Vein endothelial cell (primary cell): ENCODE results near the gene VSTM1. TPM values are rescaled to one million over a fixed set of nuclear protein-coding genes. Genes with fewer than 3 reads are reported as not detected.

ENCODE experiments used
- small RNA-seq: library from RNA; depleted of rRNA; stranded (forward); fragments of <200 nt; gene quantifications from one replicate; pipeline ENCODE3, GENCODE V24; 2012
- total RNA-seq: library from RNA; depleted of rRNA; stranded (reverse); fragments of >200 nt; gene quantifications from 2 replicates; pipeline ENCODE4 v1.2.3, GENCODE V29; 2012

The VSTM1 gene
- not detected in 2 replicates for total RNA-seq

GRCh38 chr19:54063350-54064116, at the start of gene VSTM1:
Gene VSTM1 (minus strand): TSS chr19:54063897. CDS start chr19:54063777, 120 bp downstream.

GRCh38 chr19:54102421-54103169, 38.9 kb upstream of the VSTM1 start, which contains the start of gene NDUFA3:
Gene NDUFA3 (plus strand): TSS chr19:54102855. CDS start chr19:54102879, 24 bp downstream.

GRCh38 chr19:54100561-54100960, 36.9 kb upstream of the VSTM1 start, which contains the start of gene OSCAR:
Gene OSCAR (minus strand): TSS chr19:54100803. CDS start chr19:54100792, 11 bp downstream.

GRCh38 chr19:54081032-54081431, 17.3 kb upstream of the VSTM1 start, which contains the start of gene TARM1:
Gene TARM1 (minus strand): TSS chr19:54081365. CDS start chr19:54081340, 25 bp downstream.

GRCh38 chr19:53991224-53992113, 72.2 kb downstream of the VSTM1 start, which contains the start of gene CACNG6:
Gene CACNG6 (plus strand): TSS chr19:53991637. CDS start chr19:53992878, 1,241 bp downstream.

Small RNA genes within 50 kb of the gene (small RNA-seq; reads per million reads assigned to genes)
- gene AC012314.20 = not detected

Other genes with a start within 250 kb of the VSTM1 start
- gene NLRP12, start 239.6 kb downstream of the VSTM1 start, total RNA-seq = 2.2 and 2.6 TPM in 2 replicates
- 27.1 and 33.0 TPM in 2 replicates for gene MYADM, start 196.0 kb downstream of the VSTM1 start, total RNA-seq
- gene PRKCG, start 181.7 kb downstream of the VSTM1 start, total RNA-seq = not detected in 2 replicates
- 0.19 TPM in 1 of 2 replicates, not detected in the other for gene CACNG7, start 154.6 kb downstream of the VSTM1 start, total RNA-seq
- gene CACNG8, start 101.0 kb downstream of the VSTM1 start, total RNA-seq = 0.29 and 0.33 TPM in 2 replicates
- 1.5 and 2.9 TPM in 2 replicates for gene CACNG6, start 72.3 kb downstream of the VSTM1 start, total RNA-seq
- gene TARM1, start 17.5 kb upstream of the VSTM1 start, total RNA-seq = not detected in 2 replicates
- 0.19 TPM in 1 of 2 replicates, not detected in the other for gene OSCAR, start 36.9 kb upstream of the VSTM1 start, total RNA-seq
- 7.9 and 44.4 TPM in 2 replicates for gene NDUFA3, start 39.0 kb upstream of the VSTM1 start, total RNA-seq
- 18.9 and 24.0 TPM in 2 replicates for gene TFPT, start 51.8 kb upstream of the VSTM1 start, total RNA-seq
- gene PRPF31, start 51.9 kb upstream of the VSTM1 start, total RNA-seq = 58.5 and 66.7 TPM in 2 replicates
- 9.6 and 13.4 TPM in 2 replicates for gene CNOT3, start 73.9 kb upstream of the VSTM1 start, total RNA-seq
- 4.5 and 5.9 TPM in 2 replicates for gene LENG1, start 95.8 kb upstream of the VSTM1 start, total RNA-seq
- not detected in 2 replicates for gene TMC4, start 109.3 kb upstream of the VSTM1 start, total RNA-seq
- gene MBOAT7, start 125.7 kb upstream of the VSTM1 start, total RNA-seq = 78.7 and 93.7 TPM in 2 replicates
- 62.1 and 68.9 TPM in 2 replicates for gene TSEN34, start 127.4 kb upstream of the VSTM1 start, total RNA-seq
- 1,549 and 1,933 TPM in 2 replicates for gene RPS9, start 137.0 kb upstream of the VSTM1 start, total RNA-seq
- gene LILRB3, start 159.1 kb upstream of the VSTM1 start, total RNA-seq = not detected in 2 replicates
- not detected in 2 replicates for gene LILRA6, start 178.9 kb upstream of the VSTM1 start, total RNA-seq
- not detected in 2 replicates for gene LILRB5, start 193.4 kb upstream of the VSTM1 start, total RNA-seq
- gene LILRB2, start 217.2 kb upstream of the VSTM1 start, total RNA-seq = not detected in 2 replicates
- not detected in 2 replicates for gene LILRA5, start 249.3 kb upstream of the VSTM1 start, total RNA-seq